PFSK-1 (cell line): ENCODE data around the gene NOXA1.

Experiments
- POLR2AphosphoS5 ChIP-seq: IDR thresholded peaks from 2 replicates; pipeline ENCODE4 v1.6.1; 2012; ENCODE audit warnings: low read depth, mild to moderate bottlenecking, control low read depth, low read length, moderate library complexity
- SIN3A ChIP-seq: IDR thresholded peaks from 2 replicates; pipeline ENCODE4 v1.6.1; 2012; ENCODE audit warnings: mild to moderate bottlenecking, low read length, moderate library complexity, borderline replicate concordance; ENCODE audit not compliant: insufficient read depth
- TAF1 ChIP-seq: IDR thresholded peaks from 2 replicates; pipeline ENCODE4 v1.6.1; 2012; ENCODE audit warnings: low read length, control low read depth, borderline replicate concordance; ENCODE audit not compliant: insufficient read depth
- TF ChIP-seq, protein P1 (sequence below), 2 experiments: IDR thresholded peaks; 2 replicates each; pipeline versions ENCODE4 v1.6.1 to v1.8.0; 2011 to 2012; ENCODE audit warnings: low read depth in 2 of 2, low read length in 2 of 2, control low read depth in 1 of 2, inconsistent platforms in 1 of 2, mild to moderate bottlenecking in 1 of 2, moderate library complexity in 1 of 2; ENCODE audit not compliant: insufficient read depth in 1 of 2

DNA sequence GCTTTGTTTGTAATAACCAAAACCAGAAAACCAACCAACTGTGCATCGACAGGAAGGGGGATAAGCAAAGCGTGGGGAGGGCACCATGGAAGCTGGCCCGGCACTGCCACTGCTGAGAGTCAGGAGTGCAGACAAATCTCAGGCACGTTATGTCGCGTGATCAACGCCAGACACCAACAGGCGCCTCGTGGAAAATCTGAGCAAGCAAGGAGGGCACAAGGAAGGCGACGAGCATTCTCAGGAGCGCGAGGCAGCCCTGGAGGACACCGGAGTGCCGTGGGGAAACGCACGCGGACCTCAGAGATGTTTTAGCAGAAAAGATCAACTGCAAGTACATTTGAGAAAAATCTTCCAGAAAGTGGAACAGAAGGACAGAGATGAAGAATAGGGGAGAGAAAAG is 51.1 kb downstream of the NOXA1 start:
- TF ChIP-seq SIN3A = no peak
- TF ChIP-seq POLR2AphosphoS5 = no peak
- TF ChIP-seq TAF1 = no peak
- TF ChIP-seq, protein P1, sequence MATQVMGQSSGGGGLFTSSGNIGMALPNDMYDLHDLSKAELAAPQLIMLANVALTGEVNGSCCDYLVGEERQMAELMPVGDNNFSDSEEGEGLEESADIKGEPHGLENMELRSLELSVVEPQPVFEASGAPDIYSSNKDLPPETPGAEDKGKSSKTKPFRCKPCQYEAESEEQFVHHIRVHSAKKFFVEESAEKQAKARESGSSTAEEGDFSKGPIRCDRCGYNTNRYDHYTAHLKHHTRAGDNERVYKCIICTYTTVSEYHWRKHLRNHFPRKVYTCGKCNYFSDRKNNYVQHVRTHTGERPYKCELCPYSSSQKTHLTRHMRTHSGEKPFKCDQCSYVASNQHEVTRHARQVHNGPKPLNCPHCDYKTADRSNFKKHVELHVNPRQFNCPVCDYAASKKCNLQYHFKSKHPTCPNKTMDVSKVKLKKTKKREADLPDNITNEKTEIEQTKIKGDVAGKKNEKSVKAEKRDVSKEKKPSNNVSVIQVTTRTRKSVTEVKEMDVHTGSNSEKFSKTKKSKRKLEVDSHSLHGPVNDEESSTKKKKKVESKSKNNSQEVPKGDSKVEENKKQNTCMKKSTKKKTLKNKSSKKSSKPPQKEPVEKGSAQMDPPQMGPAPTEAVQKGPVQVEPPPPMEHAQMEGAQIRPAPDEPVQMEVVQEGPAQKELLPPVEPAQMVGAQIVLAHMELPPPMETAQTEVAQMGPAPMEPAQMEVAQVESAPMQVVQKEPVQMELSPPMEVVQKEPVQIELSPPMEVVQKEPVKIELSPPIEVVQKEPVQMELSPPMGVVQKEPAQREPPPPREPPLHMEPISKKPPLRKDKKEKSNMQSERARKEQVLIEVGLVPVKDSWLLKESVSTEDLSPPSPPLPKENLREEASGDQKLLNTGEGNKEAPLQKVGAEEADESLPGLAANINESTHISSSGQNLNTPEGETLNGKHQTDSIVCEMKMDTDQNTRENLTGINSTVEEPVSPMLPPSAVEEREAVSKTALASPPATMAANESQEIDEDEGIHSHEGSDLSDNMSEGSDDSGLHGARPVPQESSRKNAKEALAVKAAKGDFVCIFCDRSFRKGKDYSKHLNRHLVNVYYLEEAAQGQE (IDR thresholded peaks at IDR 0.05; ENCODE audit: insufficient read depth in 1 of 2, low read depth in 2 of 2, low read length in 2 of 2) = no peak
